PC-3 (cell line): ENCODE measurements around the gene RANBP3. TPM values are rescaled to one million over a fixed set of nuclear protein-coding genes. Genes with fewer than 3 reads are reported as not detected.
"Not testable (repeated sequence)": the region's sequence is repeated elsewhere in the genome, so short reads cannot be mapped to it uniquely, and the experiment has no call there.

ENCODE experiments used
- ATAC-seq: fragments of 200-7000 bp; cut with Tn5 transposase; 2 replicates; pipeline ENCODE4 v1.9.1; 2020; ENCODE audit warnings: mild to moderate bottlenecking, moderate library complexity
- BruUV-seq: library from RNA; stranded (reverse); fragments of 400-500 nt; replicated peaks from 2 replicates; lab custom pipeline; 2021; lab: Mats Ljungman, UMichigan
- CTCF ChIA-PET: fragments of 300-600 bp; sonication (Branson Sonifier 250); formaldehyde crosslinking; loops from one replicate; lab custom pipeline; 2022; ENCODE audit warnings: antibody characterized with exemption; lab: Charles Lee
- POLR2A ChIA-PET: fragments of 300-600 bp; sonication (Branson Sonifier 250); formaldehyde crosslinking; loops from one replicate; lab custom pipeline; 2022; ENCODE audit warnings: antibody characterized with exemption; ENCODE audit not compliant: unreplicated experiment; lab: Charles Lee
- DNase-seq: peaks from one replicate; pipeline ENCODE4 v3.0.0-alpha.2; 2015
- H2AFZ ChIP-seq: fragments of 300-600 bp; sonication (generic); 2 replicates; pipeline ENCODE4 v1.6.0; 2016; ENCODE audit warnings: antibody characterized with exemption, low read length
- H3F3A ChIP-seq: fragments of 300-600 bp; sonication (generic); one replicate; pipeline ENCODE4 v1.6.0; 2017; ENCODE audit warnings: antibody characterized with exemption, low read length, control low read depth, mild to moderate bottlenecking; ENCODE audit not compliant: unreplicated experiment
- H3K27ac ChIP-seq: fragments of 300-600 bp; sonication (generic); 2 replicates; pipeline ENCODE4 v1.5.1; 2016; ENCODE audit warnings: mild to moderate bottlenecking, low read length
- H3K27me3 ChIP-seq: fragments of 300-600 bp; sonication (generic); 2 replicates; pipeline ENCODE4 v1.6.1; 2016; ENCODE audit warnings: low read length, mixed read lengths
- H3K36me3 ChIP-seq: fragments of 300-600 bp; sonication (generic); 2 replicates; pipeline ENCODE4 v1.6.1; 2016; ENCODE audit warnings: low read depth, mixed run types, low read length, mixed read lengths
- H3K4me1 ChIP-seq: fragments of 300-600 bp; sonication (generic); 2 replicates; pipeline ENCODE4 v1.5.1; 2016; ENCODE audit warnings: low read length; ENCODE audit not compliant: insufficient read depth
- H3K4me2 ChIP-seq: fragments of 300-600 bp; sonication (generic); 2 replicates; pipeline ENCODE4 v1.6.0; 2016; ENCODE audit warnings: low read length
- H3K4me3 ChIP-seq: fragments of 300-600 bp; sonication (generic); 2 replicates; pipeline ENCODE4 v1.5.1; 2016; ENCODE audit warnings: mild to moderate bottlenecking, low read length, mixed read lengths
- H3K79me2 ChIP-seq: fragments of 300-600 bp; sonication (generic); 2 replicates; pipeline ENCODE4 v1.6.1; 2017; ENCODE audit warnings: low read length, mixed read lengths
- H3K9ac ChIP-seq: fragments of 300-600 bp; sonication (generic); 2 replicates; pipeline ENCODE4 v1.6.0; 2016; ENCODE audit warnings: mild to moderate bottlenecking, low read length
- H3K9me2 ChIP-seq: fragments of 300-600 bp; sonication (generic); replicated peaks from 2 replicates; pipeline ENCODE4 v1.6.1; 2016; ENCODE audit warnings: mixed run types, low read length, mixed read lengths
- H3K9me3 ChIP-seq: fragments of 300-600 bp; sonication (generic); 2 replicates; pipeline ENCODE4 v1.6.1; 2016; ENCODE audit warnings: low read length, mixed read lengths
- H4K20me1 ChIP-seq: fragments of 300-600 bp; sonication (generic); 2 replicates; pipeline ENCODE4 v1.6.1; 2016; ENCODE audit warnings: low read length, mixed read lengths
- CTCF ChIP-seq: fragments of 300-600 bp; sonication (generic); conservative IDR thresholded peaks from 2 replicates; pipeline ENCODE4 v1.5.1; 2017; ENCODE audit warnings: antibody characterized with exemption, low read depth, mild to moderate bottlenecking, low read length
- EZH2 ChIP-seq: fragments of 300-600 bp; sonication (generic); IDR thresholded peaks from one replicate; pipeline ENCODE4 v1.6.1; 2017; ENCODE audit warnings: antibody characterized with exemption, mild to moderate bottlenecking, low read length; ENCODE audit not compliant: unreplicated experiment
- EZH2phosphoT487 ChIP-seq: fragments of 300-600 bp; sonication (generic); IDR thresholded peaks from 2 replicates; pipeline ENCODE4 v1.6.1; 2018; ENCODE audit warnings: mild to moderate bottlenecking, antibody characterized with exemption, low read length, borderline replicate concordance
- intact Hi-C: fragments of 100-400 bp; cut with micrococcal nuclease; formaldehyde crosslinking; loops from 2 replicates; pipeline ENCODE4 v1.9.0; 2023
- total RNA-seq: library from RNA; depleted of rRNA; stranded (reverse); fragments of >200 nt; gene quantifications from 2 replicates; pipeline ENCODE4 v1.2.3, GENCODE V29; 2014

RANBP3 gene
- total RNA-seq, 1 experiment from 2014 or later: 114 TPM

GRCh38 chr19:5987077-5987818, 9.3 kb upstream of the RANBP3 start:
- peak overlapping the region; percentile 85 for H3K4me2 ChIP-seq
- peak overlapping the region; percentile 91 for H2AFZ ChIP-seq
- H3K9ac ChIP-seq: peak overlapping the region; percentile 14; the same call in 1 of the 2 replicates
- no peaks in the 10 kb centered on the region for H3K9me3 ChIP-seq
- no peak overlapping the region for H3K27ac ChIP-seq
- H3K4me1 ChIP-seq: peaks cover 9% of the 10 kb centered on the region; the same call in 1 of the 2 replicates
- no peaks in the 10 kb centered on the region for H3K79me2 ChIP-seq
- TF ChIP-seq EZH2phosphoT487 (no peak), EZH2 (no peak), CTCF (peak; percentile 99)
- H4K20me1 ChIP-seq: no peaks in the 10 kb centered on the region
- DNase-seq (peak; percentile 96), ATAC-seq (peak; percentile 57)
- POLR2A ChIA-PET: no interaction called here
- no peaks in the 10 kb centered on the region for H3F3A ChIP-seq
- peak overlapping the region; percentile 57 for H3K4me3 ChIP-seq
- H3K9me2 ChIP-seq: no peaks in the 10 kb centered on the region
- BruUV-seq: no TSS peak
- intact Hi-C loops: loop anchor here (1.0 kb wide), 4 partner anchors 19 to 138 kb away; no protein-coding TSS in a partner anchor
- CTCF ChIA-PET: interaction anchor here (0.5 to 1.2 kb wide), 11 partner anchors 8 to 138 kb away, joined by 3 to 42 read pairs (median 5); no protein-coding TSS in a partner anchor
- H3K27me3 ChIP-seq: no peaks in the 10 kb centered on the region
- no peaks in the 10 kb centered on the region for H3K36me3 ChIP-seq

GRCh38 chr19:5985837-5986236, 7.9 kb upstream of the RANBP3 start:
- H3K9me2 ChIP-seq, H3K9me3 ChIP-seq, H3F3A ChIP-seq, BruUV-seq, H3K79me2 ChIP-seq, H3K4me3 ChIP-seq, H3K4me1 ChIP-seq, POLR2A ChIA-PET, H3K27me3 ChIP-seq, ATAC-seq, H3K9ac ChIP-seq, H4K20me1 ChIP-seq, H2AFZ ChIP-seq, H3K27ac ChIP-seq, DNase-seq, H3K4me2 ChIP-seq, intact Hi-C loops, H3K36me3 ChIP-seq: not testable (repeated sequence)
- CTCF ChIA-PET: interaction anchor here (1.1 kb wide), 1 partner anchor 37 kb away, joined by 4 read pairs; no protein-coding TSS in a partner anchor

GRCh38 chr19:5985098-5985783, 7.3 kb upstream of the RANBP3 start:
- peak; percentile 54 for DNase-seq
- H2AFZ ChIP-seq: no peak overlapping the region

More at GRCh38 chr19:5985098-5985783, 7.3 kb upstream of the RANBP3 start:
- no peak for TF ChIP-seq EZH2
- TF ChIP-seq EZH2phosphoT487: no peak
- TF ChIP-seq CTCF: no peak
- BruUV-seq: no TSS peak
- H3K36me3 ChIP-seq: no peaks in the 10 kb centered on the region
- H3K9me2 ChIP-seq: no peaks in the 10 kb centered on the region
- no peak overlapping the region for H3K9ac ChIP-seq
- peaks cover 5% of the 10 kb centered on the region for H3K79me2 ChIP-seq
- no peaks in the 10 kb centered on the region for H3K9me3 ChIP-seq
- no peaks in the 10 kb centered on the region for H3F3A ChIP-seq
- no peaks in the 10 kb centered on the region for H4K20me1 ChIP-seq
- intact Hi-C loops: no loop called here
- no peak overlapping the region for H3K27ac ChIP-seq
- H3K4me3 ChIP-seq: no peak overlapping the region
- ATAC-seq: peak; percentile 14; the same call in 1 of the 2 replicates
- CTCF ChIA-PET: interaction anchor here (1.1 kb wide), 1 partner anchor 38 kb away, joined by 4 read pairs; no protein-coding TSS in a partner anchor
- peaks cover 10% of the 10 kb centered on the region; the same call in 1 of the 2 replicates for H3K4me1 ChIP-seq
- H3K4me2 ChIP-seq: no peak overlapping the region
- H3K27me3 ChIP-seq: no peaks in the 10 kb centered on the region
- POLR2A ChIA-PET: no interaction called here
